SK-N-SH (cell line): ENCODE data around the gene LRP1-AS. TPM values are rescaled to one million over a fixed set of nuclear protein-coding genes. Genes with fewer than 3 reads are reported as not detected.

Experiments
- CTCF ChIA-PET: fragments of 300-600, 350-600 bp; formaldehyde crosslinking; extraction: SDS; loops from one replicate; lab custom pipeline; 2021; lab: Yijun Ruan, JAX
- POLR2A ChIA-PET: fragments of 350-600 bp; sonication (Branson Sonifier 250); formaldehyde crosslinking; extraction: SDS; loops from one replicate; lab custom pipeline; 2020; ENCODE audit warnings: antibody characterized with exemption, inconsistent platforms; lab: Yijun Ruan, JAX
- DNase-seq: peaks from one replicate; pipeline ENCODE4 v3.0.0; 2012
- H2AFZ ChIP-seq: fragments of 200-600 bp; sonication (generic); 2 replicates; pipeline ENCODE4 v1.8.1; 2016; ENCODE audit warnings: antibody characterized with exemption, mild to moderate bottlenecking, low read depth
- H3F3A ChIP-seq: fragments of 200-600 bp; sonication (generic); replicated peaks from 2 replicates; pipeline ENCODE3; 2016; ENCODE audit warnings: antibody characterized with exemption, mild to moderate bottlenecking; ENCODE audit not compliant: insufficient read depth
- H3K27ac ChIP-seq, 2 experiments: fragments of 200-500 bp in 1 of 2; fragments of 200-600 bp in 1 of 2; sonication (Bioruptor generic) in 1 of 2; sonication (generic), shearing (Covaris generic) in 1 of 2; 2 replicates each; pipeline versions ENCODE4 v1.5.1 to v1.6.1; 2014 to 2016; ENCODE audit warnings: low read depth in 2 of 2, inconsistent platforms in 1 of 2, low read length in 1 of 2, mild to moderate bottlenecking in 1 of 2, mixed read lengths in 1 of 2
- H3K27me3 ChIP-seq: fragments of 200-600 bp; sonication (generic), shearing (Covaris generic); 2 replicates; pipeline ENCODE4 v1.6.1; 2016; ENCODE audit warnings: mixed run types; ENCODE audit not compliant: insufficient read depth
- H3K36me3 ChIP-seq, 2 experiments: fragments of 200-500 bp in 1 of 2; fragments of 200-600 bp in 1 of 2; sonication (Bioruptor generic) in 1 of 2; sonication (generic) in 1 of 2; replicated peaks in 1 of 2; 2 replicates each; pipeline versions ENCODE3 to v1.5.1; 2014 to 2016; ENCODE audit warnings: low read length in 1 of 2, mild to moderate bottlenecking in 1 of 2; ENCODE audit not compliant: insufficient read depth in 2 of 2, control insufficient read depth in 1 of 2
- H3K4me1 ChIP-seq, 2 experiments: fragments of 200-500 bp in 1 of 2; fragments of 200-600 bp in 1 of 2; sonication (Bioruptor generic) in 1 of 2; sonication (generic), shearing (Covaris generic) in 1 of 2; 2 replicates each; pipeline versions ENCODE4 v1.5.1 to v1.6.1; 2014 to 2016; ENCODE audit warnings: low read depth in 1 of 2, low read length in 1 of 2, mixed run types in 1 of 2; ENCODE audit not compliant: insufficient read depth in 2 of 2, control insufficient read depth in 1 of 2
- H3K4me2 ChIP-seq: fragments of 200-600 bp; sonication (generic), shearing (Covaris generic); 2 replicates; pipeline ENCODE4 v1.6.1; 2017; ENCODE audit warnings: mixed run types
- H3K4me3 ChIP-seq, 2 experiments: fragments of 200-500 bp in 1 of 2; fragments of 200-600 bp in 1 of 2; sonication (Bioruptor generic) in 1 of 2; sonication (generic), shearing (Covaris generic) in 1 of 2; 2 replicates each; pipeline versions ENCODE4 v1.5.1 to v1.8.1; 2014 to 2016; ENCODE audit warnings: low read depth in 2 of 2, inconsistent platforms in 1 of 2, low read length in 1 of 2, mild to moderate bottlenecking in 1 of 2, mixed read lengths in 1 of 2, moderate library complexity in 1 of 2
- H3K79me2 ChIP-seq: fragments of 200-600 bp; sonication (generic); 2 replicates; pipeline ENCODE4 v1.8.1; 2017; ENCODE audit warnings: mild to moderate bottlenecking; ENCODE audit not compliant: insufficient read depth
- H3K9ac ChIP-seq: fragments of 200-600 bp; sonication (generic); 2 replicates; pipeline ENCODE4 v1.6.1; 2017; ENCODE audit warnings: mixed run types
- H3K9me2 ChIP-seq: fragments of 200-600 bp; sonication (generic); 2 replicates; pipeline ENCODE4 v1.6.1; 2017; ENCODE audit warnings: mixed run types
- H3K9me3 ChIP-seq: fragments of 200-600 bp; sonication (generic); 2 replicates; pipeline ENCODE4 v1.6.1; 2017; ENCODE audit warnings: mixed run types, mild to moderate bottlenecking, moderate library complexity
- H4K20me1 ChIP-seq: fragments of 200-600 bp; sonication (generic); 2 replicates; pipeline ENCODE4 v1.6.1; 2017; ENCODE audit warnings: mild to moderate bottlenecking, mixed run types; ENCODE audit not compliant: insufficient read depth
- CTCF ChIP-seq: fragments of 200-600 bp; sonication (generic); IDR thresholded peaks from 2 replicates; pipeline ENCODE4 v1.6.1; 2017; ENCODE audit warnings: antibody characterized with exemption, mild to moderate bottlenecking, moderate library complexity
- ELF1 ChIP-seq: IDR thresholded peaks from 2 replicates; pipeline ENCODE4 v1.4.0; 2012
- FOXJ3 ChIP-seq: sonication (generic); formaldehyde crosslinking; IDR thresholded peaks from 2 replicates; pipeline ENCODE4 v1.5.1; 2020; ENCODE audit warnings: mild to moderate bottlenecking, missing genetic modification reagents
- GABPA ChIP-seq: IDR thresholded peaks from 2 replicates; pipeline ENCODE4 v1.4.0; 2012; ENCODE audit warnings: low read depth, mild to moderate bottlenecking
- MEF2A ChIP-seq: IDR thresholded peaks from 2 replicates; pipeline ENCODE4 v1.4.0; 2012; ENCODE audit warnings: low read depth, borderline replicate concordance
- NFIC ChIP-seq: IDR thresholded peaks from 2 replicates; pipeline ENCODE4 v1.4.0; 2012; ENCODE audit warnings: borderline replicate concordance
- RAD21 ChIP-seq: IDR thresholded peaks from 2 replicates; pipeline ENCODE4 v1.6.1; 2012; ENCODE audit warnings: mild to moderate bottlenecking, low read length
- RCOR1 ChIP-seq: fragments of 150-350 bp; IDR thresholded peaks from 2 replicates; pipeline ENCODE4 v1.6.1; 2017; ENCODE audit warnings: antibody characterized with exemption, low read length
- SIN3A ChIP-seq: IDR thresholded peaks from 2 replicates; pipeline ENCODE4 v1.6.1; 2012; ENCODE audit warnings: low read depth, mild to moderate bottlenecking, low read length, moderate library complexity, borderline replicate concordance
- SMC3 ChIP-seq: IDR thresholded peaks from 2 replicates; pipeline ENCODE4 v1.6.1; 2012; ENCODE audit warnings: low read depth, low read length, improper control_type of control experiment
- TCF12 ChIP-seq: IDR thresholded peaks from 2 replicates; pipeline ENCODE4 v1.4.0; 2012
- TEAD4 ChIP-seq: IDR thresholded peaks from 2 replicates; pipeline ENCODE4 v1.4.0; 2012; ENCODE audit warnings: mild to moderate bottlenecking, borderline replicate concordance; ENCODE audit not compliant: insufficient read depth
- USF1 ChIP-seq: IDR thresholded peaks from 2 replicates; pipeline ENCODE4 v1.4.0; 2012; ENCODE audit warnings: low read depth, borderline replicate concordance
- YY1 ChIP-seq: IDR thresholded peaks from 2 replicates; pipeline ENCODE4 v1.4.0; 2012; ENCODE audit warnings: low read depth, mild to moderate bottlenecking
- ZBTB33 ChIP-seq: IDR thresholded peaks from 2 replicates; pipeline ENCODE4 v1.4.0; 2012; ENCODE audit warnings: low read depth, borderline replicate concordance
- WGBS: methylation state at CpG from one replicate; pipeline ENCODE4 v1.1.6; 2017; ENCODE audit warnings: low lambda C conversion rate; 5-methylcytosine and 5-hydroxymethylcytosine counted together
- polyA plus RNA-seq, 3 experiments: library from polyadenylated mRNA; depleted of rRNA; stranded (reverse); fragments of >200 nt; gene quantifications; 2 replicates each; pipeline ENCODE4 v1.2.3, GENCODE V29; 2012

LRP1-AS gene
- polyA plus RNA-seq, 1 of the 3 experiments (the other 2 are of a cell fraction): not detected

DNA sequence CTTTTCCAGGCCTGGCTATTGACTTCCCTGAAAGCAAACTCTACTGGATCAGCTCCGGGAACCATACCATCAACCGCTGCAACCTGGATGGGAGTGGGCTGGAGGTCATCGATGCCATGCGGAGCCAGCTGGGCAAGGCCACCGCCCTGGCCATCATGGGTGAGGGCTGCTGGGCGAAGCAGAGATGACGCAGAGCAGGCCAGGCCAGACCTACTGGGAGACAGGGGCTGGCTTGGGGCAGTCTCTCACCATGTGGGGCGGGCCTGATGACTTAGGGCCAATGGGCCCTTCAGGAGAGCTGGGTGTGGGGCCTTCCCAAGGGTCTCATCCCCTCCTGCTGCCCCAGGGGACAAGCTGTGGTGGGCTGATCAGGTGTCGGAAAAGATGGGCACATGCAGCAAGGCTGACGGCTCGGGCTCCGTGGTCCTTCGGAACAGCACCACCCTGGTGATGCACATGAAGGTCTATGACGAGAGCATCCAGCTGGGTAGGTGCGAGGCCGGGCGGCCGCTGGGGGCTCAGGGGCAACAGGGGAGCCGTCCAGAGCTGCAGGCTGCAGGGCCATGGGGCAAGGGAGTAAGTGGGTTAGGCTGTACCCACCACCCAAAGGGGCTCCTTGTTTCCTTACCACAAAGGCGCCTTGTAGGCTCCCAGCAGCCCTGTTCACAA lies 33.0 kb upstream of the LRP1-AS start:
- POLR2A ChIA-PET: no interaction called here
- Histone ChIP-seq H3K4me3 (no peak overlapping the region), H3K79me2 (no peaks in the 10 kb centered on the region), H3K27me3 (no peaks in the 10 kb centered on the region), H3K27ac (no peak overlapping the region), H4K20me1 (no peaks in the 10 kb centered on the region), H3F3A (peaks cover 10% of the 10 kb centered on the region), H3K36me3 (peaks cover 32 to 76% of the 10 kb centered on the region in 2 experiments), H3K9ac (no peak overlapping the region), H2AFZ (no peak overlapping the region), H3K4me1 (peaks cover 0 to 9% of the 10 kb centered on the region in 2 experiments; a peak in 1 of 4 replicates), H3K9me2 (no peaks in the 10 kb centered on the region), H3K9me3 (no peaks in the 10 kb centered on the region), H3K4me2 (no peak overlapping the region)
- 98% methylated on average over 9 of the region's 20 CpGs for WGBS
- TF ChIP-seq SMC3 (no peak), ZBTB33 (no peak), RAD21 (no peak), RCOR1 (no peak), NFIC (no peak), TCF12 (no peak), MEF2A (no peak), FOXJ3 (no peak), CTCF (no peak), GABPA (no peak), YY1 (no peak), ELF1 (no peak), USF1 (no peak), SIN3A (no peak), TEAD4 (no peak)
- DNase-seq: no peak
- CTCF ChIA-PET: interaction anchor here (0.6 to 31.5 kb wide), 8 partner anchors 20 to 278 kb away, joined by 3 to 616 read pairs (median 36); partner anchors contain the start of genes GLI1, LRP1, LRP1-AS and STAT6
